Measurements from ENCODE around the gene NRG3. TPM values are rescaled to one million over a fixed set of nuclear protein-coding genes. Genes with fewer than 3 reads are reported as not detected.

Gene NRG3
- total and polyA plus RNA-seq, 2 of the 8 experiments (the other 6 are each of a cell fraction or from before 2014, with no cell fraction given), result 4.2 to 5.0 TPM

GRCh38 chr10:82411416-82411815 lies 536.4 kb downstream of the NRG3 start (continued):
- TF ChIP-seq EZH2 (IDR thresholded peaks at IDR 0.05; ENCODE audit: low read depth, low read length, severe bottlenecking) (no peak), CHD7 (IDR thresholded peaks at IDR 0.05; ENCODE audit: insufficient replicate concordance, low read length) (no peak)
